Measurements from ENCODE around the gene WIPI1. TPM values are rescaled to one million over a fixed set of nuclear protein-coding genes. Genes with fewer than 3 reads are reported as not detected.

WIPI1 gene
- total and polyA plus RNA-seq, 9 of the 15 experiments (the other 6 are each of a cell fraction or from before 2014, with no cell fraction given), result 3.7 to 23.5 (median 11.8) TPM

GRCh38 chr17:68461122-68461539, 3.8 kb upstream of the WIPI1 start (continued):
- peak; percentile 75 for TF ChIP-seq NFRKB (IDR thresholded peaks at IDR 0.05; ENCODE audit: low read depth)
- no peak for TF ChIP-seq NBN (IDR thresholded peaks at IDR 0.05; ENCODE audit: low read depth)
- TF ChIP-seq, protein P1, sequence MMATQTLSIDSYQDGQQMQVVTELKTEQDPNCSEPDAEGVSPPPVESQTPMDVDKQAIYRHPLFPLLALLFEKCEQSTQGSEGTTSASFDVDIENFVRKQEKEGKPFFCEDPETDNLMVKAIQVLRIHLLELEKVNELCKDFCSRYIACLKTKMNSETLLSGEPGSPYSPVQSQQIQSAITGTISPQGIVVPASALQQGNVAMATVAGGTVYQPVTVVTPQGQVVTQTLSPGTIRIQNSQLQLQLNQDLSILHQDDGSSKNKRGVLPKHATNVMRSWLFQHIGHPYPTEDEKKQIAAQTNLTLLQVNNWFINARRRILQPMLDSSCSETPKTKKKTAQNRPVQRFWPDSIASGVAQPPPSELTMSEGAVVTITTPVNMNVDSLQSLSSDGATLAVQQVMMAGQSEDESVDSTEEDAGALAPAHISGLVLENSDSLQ (IDR thresholded peaks at IDR 0.05), result 0 out of 2 replicates have a peak, but pooled peaks have one; percentile 5
- no peak for TF ChIP-seq POLR2AphosphoS2 (IDR thresholded peaks at IDR 0.05; ENCODE audit: low read length)
- no peak for TF ChIP-seq ZNF444 (CRISPR knock-in tag; IDR thresholded peaks at IDR 0.05)
- TF ChIP-seq THAP7 (CRISPR knock-in tag; IDR thresholded peaks at IDR 0.05), result no peak
- TF ChIP-seq SAFB2 (IDR thresholded peaks at IDR 0.05; ENCODE audit: borderline replicate concordance, low read depth, low read length, severe bottlenecking), result no peak
- no peak for TF ChIP-seq TSC22D4 (tag; IDR thresholded peaks at IDR 0.05)
- no peak for TF ChIP-seq SMARCA5 (IDR thresholded peaks at IDR 0.05)
- TF ChIP-seq SETDB1 (IDR thresholded peaks at IDR 0.05; ENCODE audit: low read length), result no peak
- TF ChIP-seq ZSCAN32 (CRISPR knock-in tag; IDR thresholded peaks at IDR 0.05), result peak; percentile 73
- TF ChIP-seq, protein P2, sequence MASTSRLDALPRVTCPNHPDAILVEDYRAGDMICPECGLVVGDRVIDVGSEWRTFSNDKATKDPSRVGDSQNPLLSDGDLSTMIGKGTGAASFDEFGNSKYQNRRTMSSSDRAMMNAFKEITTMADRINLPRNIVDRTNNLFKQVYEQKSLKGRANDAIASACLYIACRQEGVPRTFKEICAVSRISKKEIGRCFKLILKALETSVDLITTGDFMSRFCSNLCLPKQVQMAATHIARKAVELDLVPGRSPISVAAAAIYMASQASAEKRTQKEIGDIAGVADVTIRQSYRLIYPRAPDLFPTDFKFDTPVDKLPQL (IDR thresholded peaks at IDR 0.05; ENCODE audit: extremely low read depth, insufficient read length), result no peak
- no peak for TF ChIP-seq BDP1 (IDR thresholded peaks at IDR 0.05; ENCODE audit: insufficient read depth, insufficient read length)
- 0 out of 4 replicates have a peak, but pooled peaks of 1 of the 2 experiments have one; percentile 17 for TF ChIP-seq SRF (CRISPR knock-in tag; IDR thresholded peaks at IDR 0.05)
- TF ChIP-seq ARNT (IDR thresholded peaks at IDR 0.05), result no peak
- no peak for TF ChIP-seq POLR3A (IDR thresholded peaks at IDR 0.05; ENCODE audit: borderline replicate concordance, extremely low read depth, insufficient read depth, insufficient read length)
- peak; percentile 48 for TF ChIP-seq SOX6 (IDR thresholded peaks at IDR 0.05)
- TF ChIP-seq SMARCB1 (IDR thresholded peaks at IDR 0.05; ENCODE audit: insufficient read length, low read depth), result no peak
- TF ChIP-seq SRSF7 (optimal IDR thresholded peaks at IDR 0.05; ENCODE audit: low read depth, low read length), result no peak
- TF ChIP-seq HMGXB4 (CRISPR knock-in tag; IDR thresholded peaks at IDR 0.05), result no peak
- TF ChIP-seq ZNF592 (IDR thresholded peaks at IDR 0.05), result no peak
- TF ChIP-seq TCFL5 (CRISPR knock-in tag; conservative IDR thresholded peaks at IDR 0.05), result 0 out of 2 replicates have a peak, but pooled peaks have one; percentile 16
- TF ChIP-seq SREBF2 (CRISPR knock-in tag; IDR thresholded peaks at IDR 0.05), result no peak

All from K562 (cell line).